D721Med (cell line): ENCODE data around the gene FZD8.

Experiments
- DNase-seq: peaks from one replicate; pipeline ENCODE4 v3.0.0; 2011; ENCODE audit warnings: low spot score; ENCODE audit not compliant: insufficient read length
- FAIRE-seq: peaks from 2 replicates; lab custom pipeline; 2011; peaks lifted over from hg19 to GRCh38; lab: Jason Lieb, UNC
- CTCF ChIP-seq: IDR thresholded peaks from 2 replicates; pipeline ENCODE4 v1.5.1; 2012; ENCODE audit warnings: mild to moderate bottlenecking, control low read depth; ENCODE audit not compliant: insufficient read depth; ENCODE audit errors: missing control alignments

FZD8 gene

GRCh38 chr10:35588836-35589235, 53.3 kb downstream of the FZD8 start:
- no peak for TF ChIP-seq CTCF

More at GRCh38 chr10:35588836-35589235, 53.3 kb downstream of the FZD8 start:
- FAIRE-seq (no peak), DNase-seq (no peak)
